ENCODE measurements around the gene EDN2.

Gene EDN2

DNA sequence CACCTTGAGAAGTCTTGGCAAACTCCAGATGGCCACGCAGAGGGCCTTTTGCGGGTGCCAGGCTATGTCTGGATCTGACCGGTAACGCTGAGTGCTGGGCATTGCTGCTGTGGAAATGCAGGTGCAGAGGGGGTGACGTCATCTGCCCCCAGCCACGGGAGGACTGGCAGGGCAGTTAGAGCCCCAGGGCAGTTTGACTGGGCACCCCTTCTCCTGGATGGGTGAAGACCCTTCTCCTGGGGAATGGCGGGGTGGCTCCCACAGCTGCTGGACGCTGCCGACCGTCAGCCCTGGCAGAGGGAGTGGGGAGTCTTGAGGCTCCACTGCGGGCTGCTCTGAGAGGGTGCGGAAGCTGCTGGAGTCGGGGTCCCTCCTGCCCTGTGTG is 12.6 kb upstream of the EDN2 start:
- peak overlapping the region; percentile 91 for H2BK5ac ChIP-seq (ENCODE audit: low read depth, low read length, poor library complexity)
- H3K9ac ChIP-seq (ENCODE audit: low read length), result no peak overlapping the region
- WGBS (ENCODE audit: extremely low coverage, insufficient coverage, insufficient read length), result no CpG with 5 or more reads among the region's 13 CpGs
- H3K79me1 ChIP-seq (ENCODE audit: low read length), result peaks cover 26% of the 10 kb centered on the region
- peak overlapping the region; percentile 95 for H3K18ac ChIP-seq (ENCODE audit: low read length)
- H2BK120ac ChIP-seq (ENCODE audit: insufficient read depth, low read length, poor library complexity), result peak overlapping the region; percentile 99
- no peaks in the 10 kb centered on the region for H3K36me3 ChIP-seq (ENCODE audit: control insufficient read depth in 1 of 2, insufficient read depth in 2 of 2, low read length in 2 of 2)
- H2BK12ac ChIP-seq (ENCODE audit: low read length), result peak overlapping the region; percentile 95
- H2AFZ ChIP-seq (ENCODE audit: insufficient read depth, low read length, poor library complexity), result no peak overlapping the region
- DNase-seq, result no peak
- peak overlapping the region; percentile 78 for H3K4ac ChIP-seq (ENCODE audit: low read depth, low read length)
- peak overlapping the region; percentile 91 for H4K8ac ChIP-seq (ENCODE audit: low read depth, low read length)
- H3K79me2 ChIP-seq (ENCODE audit: control insufficient read depth, insufficient read depth, low read length, poor library complexity), result peaks cover 5% of the 10 kb centered on the region
- H4K12ac ChIP-seq (ENCODE audit: low read depth, low read length), result peak overlapping the region; percentile 82
- no peaks in the 10 kb centered on the region for H3K27me3 ChIP-seq (ENCODE audit: insufficient read depth, low read length)
- peak overlapping the region; percentile 95 for H3K14ac ChIP-seq (ENCODE audit: low read length)
- no peak overlapping the region for H3K23ac ChIP-seq (ENCODE audit: low read length)
- H3K4me3 ChIP-seq (ENCODE audit: low read depth, low read length), result no peak overlapping the region
- H2AK5ac ChIP-seq (ENCODE audit: low read length), result peak overlapping the region; percentile 93
- peak overlapping the region; percentile 99 for H4K91ac ChIP-seq (ENCODE audit: low read depth, low read length)
- no peak overlapping the region for H3K27ac ChIP-seq (ENCODE audit: low read depth, low read length)
- no peaks in the 10 kb centered on the region for H3K9me3 ChIP-seq (ENCODE audit: insufficient read depth, low read depth, low read length)
- peaks cover 46 to 47% of the 10 kb centered on the region in 2 experiments for H3K4me1 ChIP-seq (ENCODE audit: control insufficient read depth in 1 of 2, insufficient read depth in 2 of 2, low read length in 2 of 2)
- H3K4me2 ChIP-seq (ENCODE audit: low read length), result no peak overlapping the region

DNA sequence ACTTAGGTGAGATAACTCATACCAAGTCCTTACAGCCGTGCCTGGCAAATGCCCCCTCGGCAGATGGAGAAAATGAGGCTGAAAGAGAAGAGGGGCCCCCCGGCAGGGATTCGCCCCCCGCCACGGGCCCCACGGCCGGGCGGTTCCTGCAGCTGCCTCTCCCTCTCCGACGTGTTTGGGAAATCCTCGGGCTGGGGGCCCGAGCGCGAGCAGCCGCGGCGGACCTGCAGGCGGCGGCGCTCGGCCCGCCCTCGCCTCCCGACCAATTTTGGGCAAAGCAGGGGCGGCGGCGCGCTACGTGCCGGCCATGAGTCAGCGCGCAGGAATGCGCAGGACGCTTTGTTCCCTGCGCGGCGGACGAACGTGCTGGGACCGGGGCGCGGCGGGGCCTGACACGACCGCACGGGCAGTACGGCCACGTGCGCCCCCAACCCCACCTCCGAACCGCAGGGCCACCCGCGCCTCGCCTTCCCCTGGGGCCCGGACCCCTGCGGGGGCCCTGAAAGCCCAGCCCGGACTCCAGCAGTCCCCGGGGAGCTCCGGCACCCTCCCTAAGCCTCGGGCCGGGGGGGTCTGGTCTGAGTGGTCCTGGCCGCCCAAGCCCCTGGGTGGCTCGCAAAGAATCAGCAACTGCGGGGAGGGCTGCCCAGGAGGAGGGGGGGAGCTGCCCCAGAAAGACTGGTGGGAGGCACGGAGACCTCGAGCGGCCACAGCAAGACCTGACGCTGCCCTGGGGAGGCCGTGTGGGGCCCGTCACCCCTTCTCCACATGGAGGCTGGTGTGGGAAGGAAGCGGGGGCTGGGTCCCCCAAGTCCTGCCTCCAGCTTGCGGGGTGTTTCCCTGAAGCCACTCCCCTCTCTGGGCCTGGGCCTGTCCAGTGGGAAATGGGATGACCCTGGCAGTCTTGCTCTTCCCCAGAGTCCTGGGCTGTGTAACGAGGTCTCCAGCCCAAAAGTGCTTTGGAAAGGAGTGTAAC is 11.9 kb upstream of the EDN2 start:
- peak; percentile 75 to 94 for DNase-seq
- H3K27ac ChIP-seq (ENCODE audit: low read depth, low read length), result peak overlapping the region; percentile 61

DNA sequence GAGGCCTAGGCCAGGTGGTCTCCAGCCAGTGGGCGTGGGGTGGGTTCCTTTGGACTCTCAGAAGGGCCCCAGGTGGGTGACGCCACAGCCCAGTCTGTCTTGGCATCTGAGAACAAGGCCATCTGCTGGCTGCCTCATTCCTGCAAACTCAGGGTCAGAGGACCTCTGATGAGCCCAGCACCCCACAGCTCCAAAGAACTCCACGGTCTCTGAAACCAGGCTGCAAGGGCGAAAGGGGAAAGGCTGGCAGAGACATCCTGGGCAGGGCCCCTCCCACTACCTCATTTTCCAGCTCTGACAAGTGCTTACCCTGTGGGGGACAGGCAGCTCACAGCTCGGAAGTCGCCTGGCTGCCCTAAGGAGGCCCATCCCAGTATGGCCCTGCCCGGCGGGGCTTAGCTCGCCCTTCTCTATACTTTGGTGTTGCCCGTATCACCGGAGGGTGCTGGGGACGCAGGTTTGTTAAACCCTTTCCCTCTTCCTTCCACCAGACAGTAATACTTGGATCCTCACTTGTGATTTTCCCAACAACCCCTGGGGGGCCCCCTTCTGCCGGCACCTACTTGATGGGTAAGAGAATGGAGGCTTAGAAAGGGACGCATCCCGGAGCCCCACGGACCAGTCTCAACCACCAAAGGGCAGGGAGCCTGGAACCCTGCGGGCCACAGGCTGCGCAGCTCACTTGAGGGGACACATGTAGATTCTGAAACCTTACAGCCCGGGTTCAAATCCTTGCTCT is 10.9 kb upstream of the EDN2 start:
- H2AK5ac ChIP-seq (ENCODE audit: low read length), result peak overlapping the region; percentile 55
- peak overlapping the region; percentile 90 for H4K91ac ChIP-seq (ENCODE audit: low read depth, low read length)
- no peak overlapping the region for H3K4ac ChIP-seq (ENCODE audit: low read depth, low read length)
- H2BK120ac ChIP-seq (ENCODE audit: insufficient read depth, low read length, poor library complexity), result peak overlapping the region; percentile 49
- no CpG with 5 or more reads among the region's 19 CpGs for WGBS (ENCODE audit: extremely low coverage, insufficient coverage, insufficient read length)
- H3K79me1 ChIP-seq (ENCODE audit: low read length), result peaks cover 26% of the 10 kb centered on the region
- no peak overlapping the region for H3K23ac ChIP-seq (ENCODE audit: low read length)
- peaks cover 2% of the 10 kb centered on the region for H3K9me3 ChIP-seq (ENCODE audit: insufficient read depth, low read depth, low read length)
- no peaks in the 10 kb centered on the region for H3K27me3 ChIP-seq (ENCODE audit: insufficient read depth, low read length)
- no peak overlapping the region for H3K27ac ChIP-seq (ENCODE audit: low read depth, low read length)
- peak overlapping the region; percentile 8 for H2AFZ ChIP-seq (ENCODE audit: insufficient read depth, low read length, poor library complexity)
- H4K8ac ChIP-seq (ENCODE audit: low read depth, low read length), result no peak overlapping the region
- no peaks in the 10 kb centered on the region for H3K36me3 ChIP-seq (ENCODE audit: control insufficient read depth in 1 of 2, insufficient read depth in 2 of 2, low read length in 2 of 2)
- peaks cover 37 to 42% of the 10 kb centered on the region in 2 experiments for H3K4me1 ChIP-seq (ENCODE audit: control insufficient read depth in 1 of 2, insufficient read depth in 2 of 2, low read length in 2 of 2)
- H3K4me3 ChIP-seq (ENCODE audit: low read depth, low read length), result no peak overlapping the region
- no peak for DNase-seq
- peaks cover 5% of the 10 kb centered on the region for H3K79me2 ChIP-seq (ENCODE audit: control insufficient read depth, insufficient read depth, low read length, poor library complexity)
- H2BK12ac ChIP-seq (ENCODE audit: low read length), result peak overlapping the region; percentile 70
- peak overlapping the region; percentile 0 for H2BK5ac ChIP-seq (ENCODE audit: low read depth, low read length, poor library complexity)
- H3K18ac ChIP-seq (ENCODE audit: low read length), result no peak overlapping the region
- no peak overlapping the region for H4K12ac ChIP-seq (ENCODE audit: low read depth, low read length)
- H3K4me2 ChIP-seq (ENCODE audit: low read length), result peak overlapping the region; percentile 34
- H3K14ac ChIP-seq (ENCODE audit: low read length), result peak overlapping the region; percentile 10
- no peak overlapping the region for H3K9ac ChIP-seq (ENCODE audit: low read length)

More for the DNA sequence above, 11.9 kb upstream of the EDN2 start:
- Histone ChIP-seq H2AFZ (ENCODE audit: insufficient read depth, low read length, poor library complexity) (peak overlapping the region; percentile 69), H3K9ac (ENCODE audit: low read length) (peak overlapping the region; percentile 32), H3K23ac (ENCODE audit: low read length) (no peak overlapping the region), H2BK5ac (ENCODE audit: low read depth, low read length, poor library complexity) (peak overlapping the region; percentile 91), H3K4me3 (ENCODE audit: low read depth, low read length) (no peak overlapping the region), H3K79me1 (ENCODE audit: low read length) (peaks cover 26% of the 10 kb centered on the region), H3K79me2 (ENCODE audit: control insufficient read depth, insufficient read depth, low read length, poor library complexity) (peaks cover 5% of the 10 kb centered on the region), H3K18ac (ENCODE audit: low read length) (peak overlapping the region; percentile 95), H4K91ac (ENCODE audit: low read depth, low read length) (peak overlapping the region; percentile 99), H2BK12ac (ENCODE audit: low read length) (peak overlapping the region; percentile 95), H2AK5ac (ENCODE audit: low read length) (peak overlapping the region; percentile 93), H3K4ac (ENCODE audit: low read depth, low read length) (peak overlapping the region; percentile 78), H3K4me2 (ENCODE audit: low read length) (peak overlapping the region; percentile 45), H3K4me1 (ENCODE audit: control insufficient read depth in 1 of 2, insufficient read depth in 2 of 2, low read length in 2 of 2) (peaks cover 46 to 47% of the 10 kb centered on the region in 2 experiments), H3K9me3 (ENCODE audit: insufficient read depth, low read depth, low read length) (peaks cover 2% of the 10 kb centered on the region), H2BK120ac (ENCODE audit: insufficient read depth, low read length, poor library complexity) (peak overlapping the region; percentile 99), H3K27me3 (ENCODE audit: insufficient read depth, low read length) (no peaks in the 10 kb centered on the region), H4K8ac (ENCODE audit: low read depth, low read length) (peak overlapping the region; percentile 91), H4K12ac (ENCODE audit: low read depth, low read length) (peak overlapping the region; percentile 82), H3K14ac (ENCODE audit: low read length) (peak overlapping the region; percentile 95), H3K36me3 (ENCODE audit: control insufficient read depth in 1 of 2, insufficient read depth in 2 of 2, low read length in 2 of 2) (no peaks in the 10 kb centered on the region)
- WGBS (ENCODE audit: extremely low coverage, insufficient coverage, insufficient read length), result no CpG with 5 or more reads among the region's 74 CpGs

DNA sequence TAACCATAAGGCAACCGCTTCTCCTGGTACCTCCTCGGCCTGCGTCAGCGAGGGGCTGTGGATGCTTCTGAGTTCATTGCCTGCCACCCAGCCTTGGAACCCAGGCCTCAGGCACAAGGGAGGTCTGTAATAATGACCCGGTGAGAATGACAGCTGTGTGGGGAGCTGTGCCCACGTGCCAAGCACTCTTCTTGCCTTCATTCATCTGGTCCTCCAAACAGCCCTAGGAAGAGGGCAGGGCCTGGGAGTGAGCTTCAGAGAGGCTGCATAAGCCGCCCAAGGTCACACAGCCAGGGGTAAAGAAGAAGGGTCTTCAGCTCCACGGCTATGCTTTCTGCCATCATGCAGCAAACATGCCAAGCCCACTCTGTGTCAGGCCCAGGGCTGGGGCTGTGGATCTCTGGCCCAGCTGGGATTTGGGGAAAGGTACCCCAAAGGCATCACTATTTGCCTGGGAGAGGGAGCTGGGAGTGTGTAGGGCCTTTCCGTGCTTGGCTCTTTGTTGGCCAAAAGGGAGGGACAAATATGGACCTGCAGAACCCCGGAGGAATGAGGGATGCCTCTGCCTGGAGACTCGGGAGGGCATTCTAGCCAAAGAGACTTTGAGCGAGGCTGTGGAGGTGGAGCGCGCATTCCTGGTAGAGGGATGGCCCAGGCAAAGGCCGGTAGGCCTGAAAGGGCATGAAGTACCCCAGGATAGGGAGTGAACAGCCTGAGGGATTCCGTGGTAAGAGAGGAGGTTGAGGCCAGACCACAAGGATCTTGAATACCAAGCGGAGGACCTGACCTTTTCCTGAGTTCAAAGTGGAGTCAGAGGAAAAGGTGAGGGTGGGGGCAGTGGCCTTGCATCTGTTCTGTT is 10.1 kb upstream of the EDN2 start:
- H3K79me1 ChIP-seq (ENCODE audit: low read length), result peaks cover 25% of the 10 kb centered on the region
- H2AK5ac ChIP-seq (ENCODE audit: low read length), result peak overlapping the region; percentile 84
- no peak overlapping the region for H4K8ac ChIP-seq (ENCODE audit: low read depth, low read length)
- H3K4me1 ChIP-seq (ENCODE audit: control insufficient read depth in 1 of 2, insufficient read depth in 2 of 2, low read length in 2 of 2), result peaks cover 34 to 38% of the 10 kb centered on the region in 2 experiments
- no peak for DNase-seq
- H3K23ac ChIP-seq (ENCODE audit: low read length), result no peak overlapping the region
- peak overlapping the region; percentile 8 for H3K14ac ChIP-seq (ENCODE audit: low read length)
- no peak overlapping the region for H3K4me3 ChIP-seq (ENCODE audit: low read depth, low read length)
- no peaks in the 10 kb centered on the region for H3K27me3 ChIP-seq (ENCODE audit: insufficient read depth, low read length)
- peak overlapping the region; percentile 70 for H2BK12ac ChIP-seq (ENCODE audit: low read length)
- H3K36me3 ChIP-seq (ENCODE audit: control insufficient read depth in 1 of 2, insufficient read depth in 2 of 2, low read length in 2 of 2), result no peaks in the 10 kb centered on the region
- H3K9ac ChIP-seq (ENCODE audit: low read length), result no peak overlapping the region
- peak overlapping the region; percentile 90 for H4K91ac ChIP-seq (ENCODE audit: low read depth, low read length)
- peak overlapping the region; percentile 8 for H2AFZ ChIP-seq (ENCODE audit: insufficient read depth, low read length, poor library complexity)
- no CpG with 5 or more reads among the region's 17 CpGs for WGBS (ENCODE audit: extremely low coverage, insufficient coverage, insufficient read length)
- no peak overlapping the region for H2BK5ac ChIP-seq (ENCODE audit: low read depth, low read length, poor library complexity)
- H3K4ac ChIP-seq (ENCODE audit: low read depth, low read length), result no peak overlapping the region
- no peak overlapping the region for H3K4me2 ChIP-seq (ENCODE audit: low read length)
- no peak overlapping the region for H3K27ac ChIP-seq (ENCODE audit: low read depth, low read length)
- peak overlapping the region; percentile 49 for H2BK120ac ChIP-seq (ENCODE audit: insufficient read depth, low read length, poor library complexity)
- H3K9me3 ChIP-seq (ENCODE audit: insufficient read depth, low read depth, low read length), result peaks cover 2% of the 10 kb centered on the region
- no peak overlapping the region for H4K12ac ChIP-seq (ENCODE audit: low read depth, low read length)
- no peak overlapping the region for H3K18ac ChIP-seq (ENCODE audit: low read length)
- peaks cover 5% of the 10 kb centered on the region for H3K79me2 ChIP-seq (ENCODE audit: control insufficient read depth, insufficient read depth, low read length, poor library complexity)
